IPS-15b (cell line): ENCODE results near the gene RHEB.

Source experiments
- H3K27me3 ChIP-seq: one replicate; pipeline ENCODE4 v1.6.1; 2013; ENCODE audit warnings: low read length; ENCODE audit not compliant: control insufficient read depth, insufficient read depth
- H3K36me3 ChIP-seq: one replicate; pipeline ENCODE4 v1.6.1; 2013; ENCODE audit warnings: low read length; ENCODE audit not compliant: control insufficient read depth, insufficient read depth
- H3K4me1 ChIP-seq: one replicate; pipeline ENCODE4 v1.6.1; 2013; ENCODE audit warnings: mild to moderate bottlenecking, low read length; ENCODE audit not compliant: control insufficient read depth, insufficient read depth
- H3K4me3 ChIP-seq: one replicate; pipeline ENCODE4 v1.5.1; 2013; ENCODE audit warnings: low read depth, low read length
- H3K9ac ChIP-seq: one replicate; pipeline ENCODE4 v1.6.1; 2013; ENCODE audit warnings: low read depth, mild to moderate bottlenecking, low read length
- H3K9me3 ChIP-seq: one replicate; pipeline ENCODE4 v1.6.1; 2013; ENCODE audit warnings: mild to moderate bottlenecking, low read length; ENCODE audit not compliant: control insufficient read depth, insufficient read depth

The RHEB gene

GRCh38 chr7:151519765-151520418 lies at the start of gene RHEB:
Gene RHEB (minus strand): TSS chr7:151519895. CDS start chr7:151519511, 384 bp downstream.
- peak within 1 kb of the TSS; percentile 91 for H3K4me3 ChIP-seq
- H3K9ac ChIP-seq, result peak within 1 kb of the TSS; percentile 76
- H3K27me3 ChIP-seq, result no peaks in the 10 kb centered on the region
- H3K9me3 ChIP-seq, result no peaks in the 10 kb centered on the region
- no peaks in the 10 kb centered on the region for H3K36me3 ChIP-seq
- no peaks in the 10 kb centered on the region for H3K4me1 ChIP-seq

DNA sequence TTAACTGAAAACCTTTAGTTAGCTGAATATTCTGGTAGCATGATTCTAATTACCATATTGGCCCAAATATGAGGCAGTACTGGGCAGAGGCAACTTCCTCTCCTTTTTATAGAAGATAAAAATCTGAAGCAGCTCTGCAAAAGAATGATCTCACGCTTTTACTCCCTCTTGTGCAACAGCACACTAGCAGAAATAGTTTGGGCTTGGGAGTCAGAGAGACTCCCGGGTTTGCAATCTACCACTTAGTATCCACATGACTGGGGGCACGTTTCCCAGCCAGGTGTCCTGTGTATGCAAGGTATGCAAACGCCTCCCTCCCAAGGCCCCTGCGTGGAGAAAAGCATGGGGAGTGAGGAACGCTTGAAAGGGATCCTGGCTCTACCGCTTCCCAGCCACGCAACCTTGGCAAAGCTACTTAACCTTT lies 47.2 kb upstream of the RHEB start:
- H3K36me3 ChIP-seq, result no peaks in the 10 kb centered on the region
- no peak overlapping the region for H3K9ac ChIP-seq
- H3K27me3 ChIP-seq, result no peaks in the 10 kb centered on the region
- no peak overlapping the region for H3K4me3 ChIP-seq
- peaks cover 3% of the 10 kb centered on the region for H3K4me1 ChIP-seq
- no peaks in the 10 kb centered on the region for H3K9me3 ChIP-seq

DNA sequence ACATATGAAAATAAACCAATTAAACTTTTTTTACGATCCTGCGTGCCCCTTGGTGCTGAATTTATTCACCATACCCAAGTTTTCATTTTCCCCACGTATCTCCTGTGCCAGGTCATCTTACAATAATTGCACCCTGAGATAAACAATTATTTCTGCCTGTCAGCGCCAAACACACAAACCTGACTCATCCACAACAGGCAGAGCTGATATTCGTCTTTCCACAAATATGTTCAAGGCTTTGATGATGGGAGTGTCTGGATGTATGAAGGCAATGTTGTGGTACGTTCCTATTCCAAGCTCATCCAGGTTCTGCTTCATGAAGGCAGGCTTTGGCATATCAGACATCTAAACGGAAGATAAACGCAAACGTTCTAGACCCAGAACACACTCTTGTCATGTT lies 45.8 kb upstream of the RHEB start:
- Histone ChIP-seq H3K27me3 (no peaks in the 10 kb centered on the region), H3K4me1 (peaks cover 3% of the 10 kb centered on the region), H3K36me3 (no peaks in the 10 kb centered on the region), H3K9me3 (no peaks in the 10 kb centered on the region), H3K9ac (no peak overlapping the region), H3K4me3 (no peak overlapping the region)

DNA sequence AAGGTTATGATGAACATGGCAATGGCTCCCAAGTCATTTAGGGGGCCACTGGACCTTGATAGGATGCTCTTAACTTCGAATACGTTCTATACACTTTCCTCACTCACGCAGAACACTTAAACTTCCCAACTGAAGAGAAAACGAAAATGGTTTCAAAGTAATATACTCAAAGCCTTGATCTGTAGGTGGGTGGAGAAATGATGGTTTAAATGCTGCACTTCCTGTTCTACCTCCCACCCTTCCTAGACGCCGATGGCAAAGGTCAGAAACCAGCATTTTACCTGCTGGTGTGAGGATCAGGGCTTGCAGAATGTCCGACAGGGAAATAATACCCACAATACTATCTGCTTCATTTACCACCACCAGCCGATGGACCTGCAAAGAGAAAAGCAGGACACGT lies 40.5 kb upstream of the RHEB start:
- no peaks in the 10 kb centered on the region for H3K36me3 ChIP-seq
- H3K4me1 ChIP-seq, result no peaks in the 10 kb centered on the region
- H3K9me3 ChIP-seq, result no peaks in the 10 kb centered on the region
- H3K9ac ChIP-seq, result no peak overlapping the region
- no peak overlapping the region for H3K4me3 ChIP-seq
- H3K27me3 ChIP-seq, result no peaks in the 10 kb centered on the region

DNA sequence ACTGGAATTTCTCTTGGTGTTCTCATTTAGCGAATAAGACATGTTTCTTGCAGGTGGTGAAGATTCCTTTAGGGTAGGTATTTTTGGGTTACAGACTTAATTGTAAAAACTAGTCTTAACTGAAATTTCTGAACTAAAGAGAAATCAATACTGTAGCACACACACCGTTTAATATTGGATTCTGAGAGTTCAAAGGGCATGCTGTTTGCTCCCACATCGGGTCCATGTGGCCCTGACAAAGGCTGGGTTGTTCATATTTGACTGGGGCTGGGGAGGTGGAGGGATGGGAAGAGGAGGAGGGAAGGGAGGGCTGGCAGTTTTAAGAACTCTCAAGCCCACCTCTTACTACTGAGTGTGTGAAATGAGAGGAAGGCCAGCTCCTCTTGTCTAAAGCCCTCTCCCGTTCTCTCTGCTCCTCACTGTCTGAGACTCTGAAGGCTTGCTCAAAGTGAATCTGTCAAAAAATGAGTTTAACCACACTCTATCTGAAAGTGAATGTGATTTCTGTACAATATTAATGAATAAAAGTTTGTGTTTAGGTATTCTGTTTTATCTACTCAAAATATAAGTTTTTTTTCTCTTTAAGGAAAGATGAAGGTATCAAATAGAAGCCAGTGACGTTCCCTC lies 40.0 kb upstream of the RHEB start:
- no peaks in the 10 kb centered on the region for H3K4me1 ChIP-seq
- no peak overlapping the region for H3K4me3 ChIP-seq
- no peaks in the 10 kb centered on the region for H3K27me3 ChIP-seq
- no peaks in the 10 kb centered on the region for H3K9me3 ChIP-seq
- no peaks in the 10 kb centered on the region for H3K36me3 ChIP-seq
- H3K9ac ChIP-seq, result no peak overlapping the region

GRCh38 chr7:151558575-151558974 lies 38.9 kb upstream of the RHEB start:
- Histone ChIP-seq H3K4me3 (no peak overlapping the region), H3K9me3 (no peaks in the 10 kb centered on the region), H3K9ac (no peak overlapping the region), H3K27me3 (no peaks in the 10 kb centered on the region), H3K36me3 (no peaks in the 10 kb centered on the region), H3K4me1 (no peaks in the 10 kb centered on the region)

DNA sequence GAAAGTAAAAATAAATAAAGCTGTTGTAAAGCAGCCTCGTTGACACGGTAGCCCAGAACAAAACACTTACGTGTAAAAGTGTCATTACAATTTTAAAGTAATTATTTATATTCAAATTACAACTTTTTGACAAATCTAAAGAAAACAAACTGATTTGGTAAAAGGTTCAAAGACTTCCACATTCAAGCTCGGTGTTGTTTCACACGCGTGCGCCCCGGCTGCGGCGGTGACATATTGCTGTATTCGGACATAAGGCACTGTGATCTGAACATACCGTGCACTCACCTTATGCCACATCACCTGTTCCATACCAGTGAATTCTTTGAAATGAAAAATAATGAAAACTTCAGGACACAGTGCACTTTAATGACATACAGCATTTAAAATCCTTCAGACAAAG lies 36.9 kb upstream of the RHEB start:
- Histone ChIP-seq H3K36me3 (no peaks in the 10 kb centered on the region), H3K9ac (no peak overlapping the region), H3K4me3 (no peak overlapping the region), H3K27me3 (no peaks in the 10 kb centered on the region), H3K9me3 (no peaks in the 10 kb centered on the region), H3K4me1 (no peaks in the 10 kb centered on the region)

GRCh38 chr7:151553356-151553755 lies 33.7 kb upstream of the RHEB start:
- H3K27me3 ChIP-seq, result no peaks in the 10 kb centered on the region
- no peaks in the 10 kb centered on the region for H3K4me1 ChIP-seq
- no peaks in the 10 kb centered on the region for H3K36me3 ChIP-seq
- H3K4me3 ChIP-seq, result no peak overlapping the region
- H3K9me3 ChIP-seq, result no peaks in the 10 kb centered on the region
- no peak overlapping the region for H3K9ac ChIP-seq

DNA sequence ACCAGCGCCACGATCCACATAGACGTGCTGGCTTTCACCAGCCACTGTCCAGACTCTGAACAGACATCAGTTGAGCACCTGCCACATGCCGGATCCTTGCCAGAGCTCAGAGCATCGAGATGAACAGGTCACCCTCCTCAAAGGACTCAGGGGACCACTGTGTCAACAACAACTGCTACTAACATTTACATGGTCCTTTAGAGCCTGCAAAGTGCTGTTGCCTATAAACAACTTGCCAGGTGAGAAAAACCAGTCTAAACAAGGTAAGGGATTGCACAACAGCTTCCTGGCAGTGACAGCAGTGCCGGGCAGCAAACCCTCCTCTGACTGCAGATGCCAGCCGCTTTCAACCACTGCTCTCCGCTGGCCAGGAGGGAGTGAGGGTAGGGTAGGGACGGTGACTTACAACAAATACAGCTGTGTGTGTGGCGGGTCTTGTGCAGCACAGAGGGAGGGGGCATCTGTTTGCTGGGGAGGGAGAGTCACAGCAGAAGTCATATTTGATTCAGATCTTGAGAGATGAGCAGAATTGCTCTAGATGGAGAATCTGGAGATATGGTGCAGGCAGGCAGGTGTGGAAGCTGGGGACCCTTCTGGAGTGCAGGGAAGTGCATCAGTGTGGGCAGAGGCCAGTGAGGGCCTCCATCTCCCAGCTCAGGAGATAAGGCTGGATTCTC lies 32.8 kb upstream of the RHEB start:
- Histone ChIP-seq H3K9me3 (no peaks in the 10 kb centered on the region), H3K9ac (no peak overlapping the region), H3K36me3 (no peaks in the 10 kb centered on the region), H3K4me3 (no peak overlapping the region), H3K4me1 (no peaks in the 10 kb centered on the region), H3K27me3 (no peaks in the 10 kb centered on the region)

- Histone ChIP-seq H3K9me3 (no peaks in the 10 kb centered on the region), H3K4me1 (no peaks in the 10 kb centered on the region), H3K36me3 (no peaks in the 10 kb centered on the region), H3K9ac (no peak overlapping the region), H3K4me3 (no peak overlapping the region), H3K27me3 (no peaks in the 10 kb centered on the region)
Observed at GRCh38 chr7:151551820-151552219, 32.1 kb upstream of the RHEB start.

GRCh38 chr7:151550656-151551286 lies 31.1 kb upstream of the RHEB start:
- Histone ChIP-seq H3K4me3 (no peak overlapping the region), H3K9me3 (no peaks in the 10 kb centered on the region), H3K27me3 (no peaks in the 10 kb centered on the region), H3K9ac (no peak overlapping the region), H3K36me3 (no peaks in the 10 kb centered on the region), H3K4me1 (no peaks in the 10 kb centered on the region)
